GM13977 (cell line): ENCODE measurements around the gene ROBO1.

Experiments
- DNase-seq: peaks from one replicate; pipeline ENCODE4 v3.0.0; 2012; ENCODE audit warnings: low spot score
- CTCF ChIP-seq: IDR thresholded peaks from 2 replicates; pipeline ENCODE4 v1.5.1; 2012; ENCODE audit warnings: mild to moderate bottlenecking, control low read depth; ENCODE audit not compliant: insufficient read depth; ENCODE audit errors: extremely low read depth, missing control alignments
- in situ Hi-C: fragments of 300-500 bp; cut with MboI; formaldehyde crosslinking; loops from one replicate; pipeline ENCODE4 v1.12.0; 2022; ENCODE audit warnings: low sequenced_read_pairs, low pct_unique_long_range_greater_than_20kb, mixed read lengths, inconsistent platforms; ENCODE audit not compliant: unreplicated experiment

The ROBO1 gene

GRCh38 chr3:79761441-79761840, 6.4 kb downstream of the ROBO1 start:
- TF ChIP-seq CTCF: no peak
- in situ Hi-C loops: no loop called here
- DNase-seq: no peak

- no peak for TF ChIP-seq CTCF
Observed at GRCh38 chr3:79751703-79752102, 16.1 kb downstream of the ROBO1 start.

DNA sequence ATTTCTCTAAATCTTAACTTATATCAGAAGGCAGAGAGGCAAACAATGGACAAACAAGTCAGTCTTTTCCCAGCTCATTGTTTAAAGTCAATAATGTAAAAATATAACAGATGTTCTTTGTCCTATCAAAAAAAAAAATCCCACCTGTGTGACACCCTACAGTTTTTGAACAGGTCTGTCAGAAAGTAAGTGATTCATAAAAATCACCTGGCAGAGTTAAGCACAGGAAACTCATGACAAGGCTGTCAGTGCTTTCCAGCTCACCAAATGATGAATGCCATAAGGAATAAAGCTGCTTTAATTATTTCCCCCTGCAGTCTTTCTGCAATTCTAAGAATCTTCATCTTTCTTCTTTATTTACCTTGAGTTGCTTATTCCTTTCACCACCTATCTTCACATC, 30.3 kb downstream of the ROBO1 start:
- TF ChIP-seq CTCF: no peak
- no peak for DNase-seq
- in situ Hi-C loops: no loop called here

More at GRCh38 chr3:79751703-79752102, 16.1 kb downstream of the ROBO1 start:
- DNase-seq: no peak
- in situ Hi-C loops: no loop called here

GRCh38 chr3:79729096-79729495, 38.7 kb downstream of the ROBO1 start:
- in situ Hi-C loops: no loop called here
- no peak for DNase-seq
- no peak for TF ChIP-seq CTCF

DNA sequence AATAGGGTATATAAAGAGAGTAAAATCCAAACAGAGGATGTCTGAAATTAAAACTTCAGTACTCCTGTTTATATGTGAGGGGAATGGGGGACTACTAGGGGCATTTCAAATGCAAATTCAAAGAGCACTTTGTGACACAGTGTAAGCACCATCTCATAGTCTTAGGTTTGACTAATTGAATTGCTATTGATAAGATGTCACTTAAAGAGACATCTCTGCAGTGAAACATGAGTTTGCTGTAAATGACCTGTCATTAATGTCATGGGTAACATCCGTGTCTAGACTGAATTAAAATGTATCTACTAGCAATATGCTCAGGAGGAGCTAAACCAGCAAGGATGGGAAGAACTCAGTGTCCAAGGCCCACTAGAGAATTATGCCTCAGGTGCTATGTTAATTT, 41.0 kb downstream of the ROBO1 start:
- no peak for DNase-seq

GRCh38 chr3:79724206-79724605, 43.6 kb downstream of the ROBO1 start:
- in situ Hi-C loops: no loop called here
- no peak for TF ChIP-seq CTCF
- no peak for DNase-seq

More for the DNA sequence above, 41.0 kb downstream of the ROBO1 start:
- TF ChIP-seq CTCF: no peak
- in situ Hi-C loops: no loop called here

GRCh38 chr3:79690072-79690471, 77.7 kb downstream of the ROBO1 start:
- DNase-seq: no peak

More at GRCh38 chr3:79690072-79690471, 77.7 kb downstream of the ROBO1 start:
- in situ Hi-C loops: no loop called here
- TF ChIP-seq CTCF: no peak
